Liver (tissue), 9 donors: ENCODE measurements around the gene MAMDC2. TPM values are rescaled to one million over a fixed set of nuclear protein-coding genes. Genes with fewer than 3 reads are reported as not detected.
A peak's percentile ranks its signal among the peaks of the same experiment; 100 is the strongest.

Source experiments
- DNase-seq: peaks from one replicate; pipeline ENCODE4 v3.0.0-alpha.2; 2017; ENCODE audit warnings: low spot score
- H3K27ac ChIP-seq, 2 donors: one replicate each; pipeline ENCODE4 v1.7.0; 2013; ENCODE audit warnings: inconsistent platforms in 2 of 2, low read length in 2 of 2, control low read depth in 1 of 2, low read depth in 1 of 2, mild to moderate bottlenecking in 1 of 2
- H3K27me3 ChIP-seq, 4 donors: one replicate each; pipeline versions ENCODE4 v1.6.1 to v1.7.0; 2013; ENCODE audit warnings: low read length in 3 of 4, inconsistent platforms in 1 of 4, mild to moderate bottlenecking in 1 of 4, moderate library complexity in 1 of 4; ENCODE audit not compliant: control insufficient read depth in 4 of 4, insufficient read depth in 4 of 4
- H3K36me3 ChIP-seq, 4 donors: one replicate each; pipeline versions ENCODE4 v1.6.1 to v1.7.0; 2013; ENCODE audit warnings: low read length in 3 of 4, mild to moderate bottlenecking in 3 of 4, low read depth in 1 of 4, moderate library complexity in 1 of 4; ENCODE audit not compliant: control insufficient read depth in 4 of 4, insufficient read depth in 3 of 4
- H3K4me1 ChIP-seq, 4 donors: one replicate each; pipeline versions ENCODE4 v1.6.1 to v1.7.0; 2013; ENCODE audit warnings: low read length in 3 of 4, mild to moderate bottlenecking in 3 of 4, moderate library complexity in 1 of 4; ENCODE audit not compliant: control insufficient read depth in 4 of 4, insufficient read depth in 4 of 4
- H3K4me3 ChIP-seq, 3 donors: one replicate each; pipeline versions ENCODE4 v1.6.1 to v1.7.0; 2013; ENCODE audit warnings: low read length in 3 of 3, control low read depth in 1 of 3, low read depth in 1 of 3, mild to moderate bottlenecking in 1 of 3
- H3K9ac ChIP-seq, 2 donors: one replicate each; pipeline ENCODE4 v1.7.0; 2013; ENCODE audit warnings: low read length in 2 of 2, mild to moderate bottlenecking in 2 of 2, moderate library complexity in 2 of 2, control low read depth in 1 of 2, low read depth in 1 of 2
- H3K9me3 ChIP-seq, 4 donors: one replicate each; pipeline versions ENCODE4 v1.6.1 to v1.7.0; 2013; ENCODE audit warnings: low read length in 3 of 4; ENCODE audit not compliant: control insufficient read depth in 4 of 4
- ATF3 ChIP-seq: IDR thresholded peaks from 2 replicates; pipeline ENCODE4 v1.6.1; 2016; ENCODE audit warnings: antibody characterized with exemption
- CTCF ChIP-seq: fragments of 150-350 bp; IDR thresholded peaks from 2 replicates; pipeline ENCODE4 v1.5.1; 2017; ENCODE audit warnings: improper control_type of control experiment, low read depth, low read length; ENCODE audit not compliant: missing input control
- EGR1 ChIP-seq, 2 donors: IDR thresholded peaks; 2 replicates each; pipeline ENCODE4 v1.6.1; 2016 to 2018; ENCODE audit warnings: antibody characterized with exemption in 2 of 2, low read depth in 2 of 2
- FOXA1 ChIP-seq: IDR thresholded peaks from 2 replicates; pipeline ENCODE4 v1.6.1; 2016; ENCODE audit warnings: antibody characterized with exemption
- FOXA2 ChIP-seq: IDR thresholded peaks from 2 replicates; pipeline ENCODE4 v1.6.1; 2016; ENCODE audit warnings: antibody characterized with exemption
- GABPA ChIP-seq, 2 donors: IDR thresholded peaks in 1 of 2; conservative IDR thresholded peaks in 1 of 2; 2 replicates each; pipeline ENCODE4 v1.6.1; 2016; ENCODE audit warnings: antibody characterized with exemption in 2 of 2, mild to moderate bottlenecking in 1 of 2, moderate library complexity in 1 of 2
- HNF4A ChIP-seq, 2 donors: conservative IDR thresholded peaks; 2 replicates each; pipeline ENCODE4 v1.6.1; 2016; ENCODE audit warnings: antibody characterized with exemption in 2 of 2, mild to moderate bottlenecking in 2 of 2
- HNF4G ChIP-seq: IDR thresholded peaks from 2 replicates; pipeline ENCODE4 v1.6.1; 2016; ENCODE audit warnings: antibody characterized with exemption
- JUND ChIP-seq, 2 donors: IDR thresholded peaks; 2 replicates each; pipeline ENCODE4 v1.6.1; 2016; ENCODE audit warnings: antibody characterized with exemption in 2 of 2
- MAX ChIP-seq: IDR thresholded peaks from 2 replicates; pipeline ENCODE4 v1.6.1; 2016; ENCODE audit warnings: antibody characterized with exemption
- NR2F2 ChIP-seq: IDR thresholded peaks from 2 replicates; pipeline ENCODE4 v1.6.1; 2016; ENCODE audit warnings: antibody characterized with exemption
- RAD21 ChIP-seq, 2 donors: IDR thresholded peaks; 2 replicates each; pipeline ENCODE4 v1.6.1; 2016; ENCODE audit warnings: antibody characterized with exemption in 2 of 2, mild to moderate bottlenecking in 2 of 2
- REST ChIP-seq: IDR thresholded peaks from 2 replicates; pipeline ENCODE4 v1.6.1; 2016; ENCODE audit warnings: antibody characterized with exemption, mild to moderate bottlenecking
- RXRA ChIP-seq, 2 donors: IDR thresholded peaks; 2 replicates each; pipeline ENCODE4 v1.6.1; 2017 to 2018; ENCODE audit warnings: antibody characterized with exemption in 2 of 2, mild to moderate bottlenecking in 1 of 2
- SP1 ChIP-seq: IDR thresholded peaks from 2 replicates; pipeline ENCODE4 v1.6.1; 2018; ENCODE audit warnings: antibody characterized with exemption, mild to moderate bottlenecking
- TAF1 ChIP-seq: conservative IDR thresholded peaks from 2 replicates; pipeline ENCODE4 v1.6.1; 2016; ENCODE audit warnings: antibody characterized with exemption, mild to moderate bottlenecking
- YY1 ChIP-seq: IDR thresholded peaks from 2 replicates; pipeline ENCODE4 v1.6.1; 2016; ENCODE audit warnings: antibody characterized with exemption, mild to moderate bottlenecking
- ZBTB33 ChIP-seq: IDR thresholded peaks from 2 replicates; pipeline ENCODE4 v1.6.1; 2016; ENCODE audit warnings: antibody characterized with exemption
- WGBS: extraction: QIAGEN DNeasy Blood & Tissue Kit; methylation state at CpG from one replicate; pipeline ENCODE4 v1.1.7; 2013; 5-methylcytosine and 5-hydroxymethylcytosine counted together
- polyA plus RNA-seq, 2 donors: library from polyadenylated mRNA; stranded (reverse) in 1 of 2; unstranded in 1 of 2; fragments of 200-250 nt in 1 of 2; fragments of >200 nt in 1 of 2; fragmentation: Nextera tagmentation in 1 of 2; extraction: Ambion mirVana in 1 of 2; gene quantifications; one replicate each; pipeline versions ENCODE4 v1.2.1 to v1.2.3, GENCODE V29; 2013 to 2015
- total RNA-seq, 2 donors: library from RNA; depleted of rRNA; stranded (reverse); fragments of >200 nt; gene quantifications; one replicate each; pipeline ENCODE4 v1.2.3, GENCODE V29; 2014
- donor health status: healthy.
- donor health status: healthy.
- donor health status: healthy.
- donor health status: healthy.
- donor health status: healthy.

Gene MAMDC2
- total and polyA plus RNA-seq, 4 donors: 0.28 to 4.4 (median 1.0) TPM

GRCh38 chr9:70258692-70259511 lies 215.3 kb downstream of the MAMDC2 start, which contains the start of gene SMC5:
SMC5 (plus strand) TSS chr9:70258978; CDS start chr9:70259079, 101 bp downstream.
- TF ChIP-seq YY1: peak; percentile 54
- TF ChIP-seq ZBTB33: peak; percentile 87
- peak; percentile 25 for TF ChIP-seq TAF1
- TF ChIP-seq NR2F2: no peak
- no peak for TF ChIP-seq RAD21 (IDR thresholded peaks at IDR 0.05)
- TF ChIP-seq FOXA2: no peak
- no peak for TF ChIP-seq RXRA (IDR thresholded peaks at IDR 0.05)
- peak; percentile 10 for TF ChIP-seq MAX
- TF ChIP-seq REST: peak; percentile 52
- TF ChIP-seq JUND (IDR thresholded peaks at IDR 0.05): no peak
- TF ChIP-seq ATF3: no peak
- TF ChIP-seq CTCF: no peak
- TF ChIP-seq FOXA1: no peak
- TF ChIP-seq HNF4G: no peak
- TF ChIP-seq SP1: no peak
- peak in 1 of 2 donors; percentile 6 for TF ChIP-seq HNF4A (conservative IDR thresholded peaks at IDR 0.05)
- peak; percentile 93 to 95 for TF ChIP-seq EGR1 (IDR thresholded peaks at IDR 0.05; ENCODE audit: low read depth in 2 of 2)
- peak in 1 of 2 donors; percentile 55 for TF ChIP-seq GABPA (IDR thresholded peaks at IDR 0.05 in 1 of 2, conservative IDR thresholded peaks at IDR 0.05 in 1 of 2)
- WGBS: under 1% methylated on average over 75 of the region's 75 CpGs

More at GRCh38 chr9:70258692-70259511, 215.3 kb downstream of the MAMDC2 start, which contains the start of gene SMC5:
- H3K9me3 ChIP-seq: no peaks in the 10 kb centered on the region
- no peaks in the 10 kb centered on the region for H3K36me3 ChIP-seq
- H3K4me3 ChIP-seq: peak within 1 kb of the TSS; percentile 74 to 75 (median 74)
- H3K9ac ChIP-seq: peak within 1 kb of the TSS; percentile 85 to 87
- H3K4me1 ChIP-seq: peaks cover 8 to 45% (median 30%) of the 10 kb centered on the region in 4 donors
- DNase-seq: peak; percentile 91
- H3K27ac ChIP-seq: peak within 1 kb of the TSS; percentile 88 to 97
- no peaks in the 10 kb centered on the region for H3K27me3 ChIP-seq
